ENCODE measurements around the gene GUCY1B1. TPM values are rescaled to one million over a fixed set of nuclear protein-coding genes. Genes with fewer than 3 reads are reported as not detected.

GUCY1B1 gene
- polyA plus RNA-seq, 1 of the 3 experiments (the other 2 are of a cell fraction): 0.38 TPM

DNA sequence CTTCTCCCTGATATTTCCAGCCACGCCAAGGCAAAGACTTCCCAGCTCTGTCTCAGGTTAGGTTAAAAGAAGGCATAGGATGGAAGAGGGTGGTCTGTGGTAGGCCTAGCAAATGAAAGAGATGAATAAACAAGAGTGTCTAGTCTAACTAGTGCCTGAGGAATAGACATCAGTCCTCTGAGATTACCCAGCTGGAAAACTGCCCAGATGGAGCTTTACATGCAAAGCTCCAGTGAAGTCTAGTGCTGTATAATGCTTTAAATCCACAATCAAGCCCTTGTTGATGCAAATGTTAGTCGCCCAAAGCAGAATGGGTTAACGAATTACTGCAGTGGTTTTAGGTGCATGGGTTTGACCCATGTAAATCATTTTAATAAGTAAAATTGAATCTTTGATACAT lies 24.8 kb upstream of the GUCY1B1 start:
- H3K27ac ChIP-seq (ENCODE audit: low read depth in 2 of 2, low read length in 1 of 2): no peak overlapping the region
- H2AFZ ChIP-seq (ENCODE audit: low read depth): no peak overlapping the region
- ChIA-PET POLR2A (no interaction called here), CTCF (no interaction called here)
- WGBS (ENCODE audit: low lambda C conversion rate): 50% methylated on average over 3 of the region's 3 CpGs
- H3K36me3 ChIP-seq (replicated peaks in 1 of 2; ENCODE audit: control insufficient read depth in 1 of 2, insufficient read depth in 2 of 2, low read length in 1 of 2): no peaks in the 10 kb centered on the region
- no peak overlapping the region for H3K4me3 ChIP-seq (ENCODE audit: low read depth in 2 of 2, low read length in 1 of 2)
- H3K9me2 ChIP-seq: no peaks in the 10 kb centered on the region
- H3K4me1 ChIP-seq (ENCODE audit: control insufficient read depth in 1 of 2, insufficient read depth in 2 of 2, low read depth in 1 of 2, low read length in 1 of 2): no peaks in the 10 kb centered on the region; a peak in 1 of 4 replicates
- H3K9me3 ChIP-seq: no peaks in the 10 kb centered on the region
- H3K79me2 ChIP-seq (ENCODE audit: insufficient read depth): no peaks in the 10 kb centered on the region
- no peak overlapping the region for H3K4me2 ChIP-seq
- TF ChIP-seq FOXJ3 (CRISPR knock-in tag; IDR thresholded peaks at IDR 0.05): no peak
- no peak for TF ChIP-seq MXI1 (IDR thresholded peaks at IDR 0.05; ENCODE audit: low read depth, low read length)
- no peak for TF ChIP-seq RXRA (IDR thresholded peaks at IDR 0.05; ENCODE audit: borderline replicate concordance, low read depth)
- no peak for TF ChIP-seq CHD2 (IDR thresholded peaks at IDR 0.05; ENCODE audit: low read length, partially characterized antibody)
- TF ChIP-seq MAX (IDR thresholded peaks at IDR 0.05; ENCODE audit: low read depth): no peak
- TF ChIP-seq RFX5 (IDR thresholded peaks at IDR 0.05; ENCODE audit: low read length): no peak
- no peak for TF ChIP-seq SIN3A (IDR thresholded peaks at IDR 0.05; ENCODE audit: borderline replicate concordance, low read depth, low read length)
- TF ChIP-seq, protein P1, sequence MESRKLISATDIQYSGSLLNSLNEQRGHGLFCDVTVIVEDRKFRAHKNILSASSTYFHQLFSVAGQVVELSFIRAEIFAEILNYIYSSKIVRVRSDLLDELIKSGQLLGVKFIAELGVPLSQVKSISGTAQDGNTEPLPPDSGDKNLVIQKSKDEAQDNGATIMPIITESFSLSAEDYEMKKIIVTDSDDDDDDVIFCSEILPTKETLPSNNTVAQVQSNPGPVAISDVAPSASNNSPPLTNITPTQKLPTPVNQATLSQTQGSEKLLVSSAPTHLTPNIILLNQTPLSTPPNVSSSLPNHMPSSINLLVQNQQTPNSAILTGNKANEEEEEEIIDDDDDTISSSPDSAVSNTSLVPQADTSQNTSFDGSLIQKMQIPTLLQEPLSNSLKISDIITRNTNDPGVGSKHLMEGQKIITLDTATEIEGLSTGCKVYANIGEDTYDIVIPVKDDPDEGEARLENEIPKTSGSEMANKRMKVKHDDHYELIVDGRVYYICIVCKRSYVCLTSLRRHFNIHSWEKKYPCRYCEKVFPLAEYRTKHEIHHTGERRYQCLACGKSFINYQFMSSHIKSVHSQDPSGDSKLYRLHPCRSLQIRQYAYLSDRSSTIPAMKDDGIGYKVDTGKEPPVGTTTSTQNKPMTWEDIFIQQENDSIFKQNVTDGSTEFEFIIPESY (IDR thresholded peaks at IDR 0.05; ENCODE audit: borderline replicate concordance, low read depth): no peak
- no peak for TF ChIP-seq EZH2phosphoT487 (IDR thresholded peaks at IDR 0.05; ENCODE audit: borderline replicate concordance, low read depth)
- no peak for TF ChIP-seq RCOR1 (IDR thresholded peaks at IDR 0.05; ENCODE audit: low read length)
- no peaks in the 10 kb centered on the region for H4K20me1 ChIP-seq (ENCODE audit: insufficient read depth)
- no peaks in the 10 kb centered on the region for H3F3A ChIP-seq (replicated peaks; ENCODE audit: insufficient read depth)
- H3K9ac ChIP-seq: no peak overlapping the region
- DNase-seq: no peak
- no peaks in the 10 kb centered on the region for H3K27me3 ChIP-seq (ENCODE audit: insufficient read depth)

DNA sequence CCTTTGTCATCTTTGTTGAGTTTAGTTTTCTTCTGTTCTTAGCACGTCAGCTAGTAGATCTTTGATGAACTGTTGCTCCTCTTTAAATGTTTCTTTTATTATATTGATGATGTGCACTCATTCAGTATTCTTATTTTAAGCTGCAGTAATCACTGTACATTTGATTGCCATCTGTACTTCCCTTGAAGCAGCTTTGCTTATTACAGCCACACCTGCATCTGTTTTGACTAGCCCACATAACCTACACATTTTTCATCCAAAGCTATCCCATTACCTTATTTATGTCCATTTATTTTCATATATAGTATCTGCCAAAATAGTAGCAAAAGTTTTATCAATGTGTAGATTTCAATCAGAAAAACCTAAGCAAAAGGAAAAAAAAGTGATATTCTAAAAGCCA lies 23.9 kb upstream of the GUCY1B1 start:
- CTCF ChIA-PET: interaction anchor here (1.5 kb wide), 1 partner anchor 12 kb away, joined by 6 read pairs; no protein-coding TSS in a partner anchor
- WGBS (ENCODE audit: low lambda C conversion rate): 12% methylated on average over 1 of the region's 1 CpG
- Histone ChIP-seq H3K4me1 (ENCODE audit: control insufficient read depth in 1 of 2, insufficient read depth in 2 of 2, low read depth in 1 of 2, low read length in 1 of 2) (no peaks in the 10 kb centered on the region; a peak in 1 of 4 replicates), H2AFZ (ENCODE audit: low read depth) (no peak overlapping the region), H4K20me1 (ENCODE audit: insufficient read depth) (no peaks in the 10 kb centered on the region), H3F3A (replicated peaks; ENCODE audit: insufficient read depth) (no peaks in the 10 kb centered on the region), H3K27ac (ENCODE audit: low read depth in 2 of 2, low read length in 1 of 2) (no peak overlapping the region), H3K4me2 (no peak overlapping the region), H3K9ac (no peak overlapping the region), H3K27me3 (ENCODE audit: insufficient read depth) (no peaks in the 10 kb centered on the region), H3K79me2 (ENCODE audit: insufficient read depth) (no peaks in the 10 kb centered on the region), H3K36me3 (replicated peaks in 1 of 2; ENCODE audit: control insufficient read depth in 1 of 2, insufficient read depth in 2 of 2, low read length in 1 of 2) (no peaks in the 10 kb centered on the region), H3K9me3 (no peaks in the 10 kb centered on the region), H3K9me2 (no peaks in the 10 kb centered on the region), H3K4me3 (ENCODE audit: low read depth in 2 of 2, low read length in 1 of 2) (no peak overlapping the region)
- POLR2A ChIA-PET: no interaction called here
- no peak for DNase-seq
- TF ChIP-seq NFIC (IDR thresholded peaks at IDR 0.05; ENCODE audit: borderline replicate concordance) (no peak), MXI1 (IDR thresholded peaks at IDR 0.05; ENCODE audit: low read depth, low read length) (no peak), JUND (IDR thresholded peaks at IDR 0.05) (no peak), RFX5 (IDR thresholded peaks at IDR 0.05; ENCODE audit: low read length) (no peak), REST (IDR thresholded peaks at IDR 0.05; ENCODE audit: low read depth, low read length) (no peak), SIN3A (IDR thresholded peaks at IDR 0.05; ENCODE audit: borderline replicate concordance, low read depth, low read length) (no peak), PBX3 (IDR thresholded peaks at IDR 0.05) (no peak)
- TF ChIP-seq, protein P2, sequence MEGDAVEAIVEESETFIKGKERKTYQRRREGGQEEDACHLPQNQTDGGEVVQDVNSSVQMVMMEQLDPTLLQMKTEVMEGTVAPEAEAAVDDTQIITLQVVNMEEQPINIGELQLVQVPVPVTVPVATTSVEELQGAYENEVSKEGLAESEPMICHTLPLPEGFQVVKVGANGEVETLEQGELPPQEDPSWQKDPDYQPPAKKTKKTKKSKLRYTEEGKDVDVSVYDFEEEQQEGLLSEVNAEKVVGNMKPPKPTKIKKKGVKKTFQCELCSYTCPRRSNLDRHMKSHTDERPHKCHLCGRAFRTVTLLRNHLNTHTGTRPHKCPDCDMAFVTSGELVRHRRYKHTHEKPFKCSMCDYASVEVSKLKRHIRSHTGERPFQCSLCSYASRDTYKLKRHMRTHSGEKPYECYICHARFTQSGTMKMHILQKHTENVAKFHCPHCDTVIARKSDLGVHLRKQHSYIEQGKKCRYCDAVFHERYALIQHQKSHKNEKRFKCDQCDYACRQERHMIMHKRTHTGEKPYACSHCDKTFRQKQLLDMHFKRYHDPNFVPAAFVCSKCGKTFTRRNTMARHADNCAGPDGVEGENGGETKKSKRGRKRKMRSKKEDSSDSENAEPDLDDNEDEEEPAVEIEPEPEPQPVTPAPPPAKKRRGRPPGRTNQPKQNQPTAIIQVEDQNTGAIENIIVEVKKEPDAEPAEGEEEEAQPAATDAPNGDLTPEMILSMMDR (IDR thresholded peaks at IDR 0.05): no peak
- TF ChIP-seq, protein P1 (IDR thresholded peaks at IDR 0.05; ENCODE audit: borderline replicate concordance, low read depth): no peak

Data from SK-N-SH (cell line).